GM19324 (cell line): ENCODE results near the gene CRMP1.
"Not testable (repeated sequence)": the region's sequence is repeated elsewhere in the genome, so short reads cannot be mapped to it uniquely, and the experiment has no call there.

Experiments
- ATAC-seq: cut with Tn5 transposase; IDR thresholded peaks from one replicate; pipeline ENCODE4 v1.9.1; 2021; ENCODE audit warnings: mild to moderate bottlenecking, moderate library complexity; ENCODE audit not compliant: unreplicated experiment, low FRiP score

Gene CRMP1

DNA sequence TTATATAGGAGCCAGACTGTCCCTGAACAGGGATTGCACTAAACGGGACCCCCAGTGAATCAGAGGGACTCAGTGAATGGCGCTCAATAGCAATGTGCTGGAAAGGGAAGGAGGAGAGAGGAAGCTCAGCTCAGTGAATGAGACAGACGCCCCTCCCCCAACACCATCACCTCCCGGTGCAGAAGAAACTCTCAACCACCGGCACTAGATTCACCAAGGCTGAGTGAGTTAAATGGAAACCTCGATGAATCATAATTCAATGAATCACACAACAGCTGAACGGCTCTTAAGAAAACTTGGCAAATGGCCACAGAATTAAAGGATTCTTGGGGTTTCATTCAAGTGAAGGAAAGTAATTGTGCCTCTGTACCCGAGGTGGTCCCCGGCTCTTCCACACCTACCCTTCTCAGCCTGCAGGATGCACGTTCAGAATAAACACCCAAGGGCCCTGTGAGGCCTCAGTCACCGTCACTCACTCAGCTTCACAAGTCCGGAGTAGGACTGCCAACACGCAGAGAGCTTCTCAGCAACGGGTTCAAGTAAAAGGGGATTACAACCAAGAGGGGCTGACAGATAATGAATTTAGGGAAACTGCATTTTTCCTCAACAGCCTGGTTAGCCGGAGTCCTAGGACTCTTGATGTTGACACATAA, 29.3 kb downstream of the CRMP1 start:
- ATAC-seq, result no peak

DNA sequence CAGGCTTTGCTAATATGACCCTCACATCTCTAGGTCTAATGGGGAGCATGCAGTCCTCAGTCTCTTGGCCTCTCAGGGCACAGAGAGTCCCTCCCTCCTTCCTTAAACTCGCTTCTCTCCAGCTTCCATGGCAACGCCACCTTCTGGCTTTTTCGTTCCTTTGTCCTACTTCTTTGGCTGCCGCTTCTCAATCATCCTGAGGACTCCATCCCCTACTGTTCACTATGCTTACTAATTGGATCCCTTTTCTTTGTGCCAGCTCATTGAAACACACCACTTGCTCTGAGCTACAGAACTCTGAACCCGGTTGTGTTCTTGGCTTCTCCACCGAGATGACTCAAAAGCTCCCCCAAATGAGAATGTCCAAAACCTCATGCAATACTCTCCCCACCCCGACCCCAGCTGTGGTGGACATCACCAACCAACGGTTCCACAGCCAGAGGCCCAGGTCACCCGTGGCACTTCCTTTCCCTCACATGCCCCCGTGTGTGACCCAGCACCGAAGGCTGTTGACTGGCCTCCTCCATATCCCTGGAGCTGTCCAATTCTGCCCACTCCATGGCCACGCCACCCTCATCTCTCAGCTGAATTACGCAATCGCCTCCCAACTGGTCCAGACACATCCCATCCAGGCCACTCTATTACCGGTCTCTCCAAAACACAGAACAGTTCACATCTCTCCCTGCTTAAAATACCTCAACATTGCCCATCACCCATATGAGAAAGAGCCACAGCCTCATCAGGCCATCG, 34.7 kb downstream of the CRMP1 start:
- ATAC-seq, result no peak

GRCh38 chr4:5857199-5857598, 35.7 kb downstream of the CRMP1 start:
- no peak for ATAC-seq

GRCh38 chr4:5856362-5856761, 36.5 kb downstream of the CRMP1 start:
- not testable (repeated sequence) for ATAC-seq

- no peak for ATAC-seq
Observed at GRCh38 chr4:5854929-5855328, 38.0 kb downstream of the CRMP1 start.

DNA sequence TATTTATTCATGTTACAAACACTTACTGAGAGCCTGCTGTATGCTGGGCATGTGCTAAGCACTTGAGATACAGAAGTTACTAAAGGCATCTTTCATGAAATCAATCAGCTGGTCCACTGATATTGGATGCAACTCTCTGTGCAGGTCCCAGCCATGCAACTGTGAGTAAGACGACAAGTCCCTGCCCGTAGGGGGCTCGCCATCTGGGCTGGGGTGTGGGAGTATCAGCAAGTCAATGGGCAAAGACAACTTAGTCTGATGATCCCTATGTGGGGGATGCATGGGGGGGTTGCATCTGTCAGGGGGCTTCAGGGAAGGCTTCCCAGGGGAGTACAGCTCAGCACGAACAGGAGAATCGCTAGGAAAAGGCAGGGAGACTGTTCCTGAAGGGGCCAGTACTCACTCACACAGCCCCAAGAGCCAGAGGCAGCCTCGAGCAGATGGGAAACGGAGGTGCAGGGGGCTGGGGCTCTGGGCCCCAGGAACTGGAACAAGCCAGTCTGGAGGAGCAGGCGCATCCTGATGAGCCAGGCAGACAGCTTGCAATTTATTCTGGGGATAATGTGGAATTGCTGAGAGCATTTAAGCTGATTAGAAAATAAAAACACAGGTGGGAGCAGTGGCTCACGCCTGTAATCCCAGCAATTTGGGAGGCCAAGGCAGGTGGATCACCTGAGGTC, 40.2 kb downstream of the CRMP1 start:
- ATAC-seq, result no peak

GRCh38 chr4:5851637-5852301, 41.1 kb downstream of the CRMP1 start:
- no peak for ATAC-seq

DNA sequence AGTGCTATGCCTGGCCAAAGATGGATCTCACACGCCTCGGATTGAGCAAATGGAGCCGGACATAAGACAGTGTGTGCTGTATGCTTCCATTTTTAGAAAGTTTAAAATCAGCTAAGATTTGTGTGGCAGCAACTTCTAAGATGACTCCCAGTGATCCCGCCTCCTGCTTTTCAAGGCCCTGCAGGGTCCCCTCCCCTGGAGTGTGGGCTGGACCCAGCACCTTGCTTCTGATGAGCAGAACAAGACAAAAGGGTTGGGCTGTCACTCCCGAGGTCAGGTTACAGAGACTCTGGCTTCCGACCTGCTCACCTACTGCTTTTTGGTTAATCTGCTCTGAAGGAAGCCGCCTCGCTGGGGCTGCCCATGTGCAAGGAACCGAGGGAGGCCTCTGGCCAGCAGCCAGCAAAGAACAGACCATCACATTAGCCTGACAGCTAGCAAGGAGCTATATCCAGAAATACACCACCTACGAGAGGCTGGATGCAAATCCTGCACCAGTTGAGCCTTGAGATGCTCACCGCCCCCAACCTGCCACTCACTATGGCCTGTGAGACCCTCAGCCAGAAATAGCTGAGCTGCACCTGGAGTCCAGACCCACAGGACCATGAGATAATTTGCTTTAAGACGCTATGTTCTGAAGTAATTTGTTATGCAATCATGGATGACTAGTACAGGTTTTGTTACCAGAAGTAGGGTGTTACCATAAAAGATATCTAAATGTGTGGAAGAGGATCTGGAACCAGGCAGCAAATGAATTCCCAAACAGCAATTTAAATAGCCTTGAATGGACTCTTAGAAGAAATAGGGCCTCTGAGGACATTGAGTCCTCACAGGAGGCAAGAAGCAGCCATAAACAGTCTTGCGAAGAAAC, 47.6 kb downstream of the CRMP1 start:
- no peak for ATAC-seq

DNA sequence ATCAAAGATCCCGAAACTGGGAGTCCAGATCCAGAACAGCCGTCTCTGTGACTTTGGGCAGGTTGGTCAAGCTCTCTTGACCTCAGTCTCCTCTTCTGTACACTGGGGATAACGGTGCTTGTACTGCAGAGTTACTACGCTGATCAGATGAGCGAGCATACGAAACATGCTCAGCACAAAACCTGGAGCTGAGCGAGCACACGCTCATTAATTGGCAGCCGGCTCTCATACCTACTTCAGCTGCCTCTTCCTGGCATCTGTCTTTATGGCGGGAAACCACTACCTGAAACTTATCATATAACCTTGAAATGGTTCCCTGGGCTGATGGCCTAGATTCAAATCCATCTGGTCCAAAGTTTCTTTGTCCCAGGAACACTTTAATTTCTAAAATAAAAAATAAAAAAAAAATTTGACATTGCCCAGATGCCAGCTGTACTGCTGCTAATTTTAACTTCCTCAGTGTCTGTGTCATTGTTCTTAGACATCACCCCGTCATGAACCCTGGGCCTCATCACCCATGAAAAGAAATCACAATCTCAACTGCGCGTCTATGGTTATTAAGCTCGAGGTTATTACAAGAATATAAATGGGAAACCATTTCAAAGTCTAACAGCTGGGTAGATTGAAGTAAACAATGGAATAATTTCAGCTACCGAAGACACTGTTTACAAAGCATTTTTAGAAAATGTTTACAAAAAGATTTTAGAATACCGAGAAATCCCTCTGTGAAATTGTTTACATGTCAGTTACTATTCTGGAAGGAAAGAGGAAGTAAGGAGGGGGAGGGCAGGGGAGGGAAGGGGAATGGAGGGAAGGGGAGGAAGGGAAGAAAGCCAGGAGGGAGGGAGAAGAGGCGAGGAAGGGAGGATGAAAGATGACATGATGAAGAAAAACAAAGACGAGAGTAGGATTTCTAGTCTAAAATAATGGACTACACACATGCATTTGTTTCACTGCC, 49.0 kb downstream of the CRMP1 start:
- ATAC-seq, result no peak

- ATAC-seq, result no peak
Observed at GRCh38 chr4:5842456-5842855, 50.4 kb downstream of the CRMP1 start.

GRCh38 chr4:5839751-5840674, 52.9 kb downstream of the CRMP1 start:
- no peak for ATAC-seq

DNA sequence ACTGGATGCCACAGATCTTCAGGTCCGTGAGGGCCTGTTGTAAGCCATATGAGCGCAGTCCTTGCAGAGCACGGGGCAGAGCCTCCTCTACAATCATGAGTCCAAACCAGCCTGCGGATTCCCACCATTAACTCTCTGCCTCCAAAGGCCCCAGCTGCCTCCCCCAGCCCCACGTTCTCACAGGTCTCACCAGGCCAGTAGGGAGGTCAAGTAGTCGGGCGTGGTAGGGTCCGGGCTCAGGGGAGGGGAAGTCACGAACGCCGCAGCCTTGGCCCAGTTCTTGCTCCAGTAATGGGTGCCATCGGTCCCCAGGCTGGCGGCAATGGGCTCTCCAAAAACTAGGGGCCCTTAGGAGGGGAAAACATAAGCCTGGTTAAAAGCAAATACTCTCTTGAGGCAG, 53.6 kb downstream of the CRMP1 start:
- no peak for ATAC-seq

DNA sequence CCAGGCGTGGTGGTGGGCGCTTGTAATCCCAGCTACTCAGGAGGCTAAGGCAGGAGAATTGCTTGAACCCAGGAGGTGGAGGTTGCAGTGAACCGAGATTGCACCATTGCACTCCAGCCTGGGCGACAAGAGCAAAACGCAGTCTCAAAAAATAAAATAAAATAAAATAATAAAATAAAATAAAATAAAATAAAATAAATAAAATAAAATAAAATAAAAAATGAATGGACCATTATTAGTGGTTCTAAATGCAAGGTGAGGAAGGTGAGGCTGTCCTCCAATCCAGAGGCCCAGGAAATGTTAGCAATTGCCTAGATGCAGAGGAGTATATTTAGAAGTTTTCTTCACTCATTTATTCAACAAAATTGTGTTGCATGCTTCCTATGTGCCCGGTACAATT, 55.4 kb downstream of the CRMP1 start:
- not testable (repeated sequence) for ATAC-seq

GRCh38 chr4:5836943-5837342, 55.9 kb downstream of the CRMP1 start:
- ATAC-seq, result no peak

DNA sequence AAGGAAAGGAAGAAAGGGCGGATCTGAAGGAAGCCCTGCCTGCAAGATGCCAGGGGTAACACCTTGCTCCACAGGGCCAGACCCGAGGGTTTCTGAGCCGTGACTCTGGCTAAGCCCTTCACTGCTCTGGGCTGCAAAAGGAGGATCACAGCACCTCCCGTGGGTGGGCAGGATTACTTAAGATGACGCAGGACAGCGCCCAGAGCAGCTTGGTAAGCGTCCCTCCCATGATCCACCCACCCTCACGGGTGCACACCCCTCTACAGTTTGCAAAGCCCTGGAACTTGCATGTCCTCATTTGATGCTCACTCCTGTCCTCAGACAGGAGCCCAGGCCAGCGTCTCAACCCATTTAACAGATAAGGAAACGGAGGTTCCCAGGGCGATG, 64.9 kb downstream of the CRMP1 start:
- ATAC-seq, result no peak

DNA sequence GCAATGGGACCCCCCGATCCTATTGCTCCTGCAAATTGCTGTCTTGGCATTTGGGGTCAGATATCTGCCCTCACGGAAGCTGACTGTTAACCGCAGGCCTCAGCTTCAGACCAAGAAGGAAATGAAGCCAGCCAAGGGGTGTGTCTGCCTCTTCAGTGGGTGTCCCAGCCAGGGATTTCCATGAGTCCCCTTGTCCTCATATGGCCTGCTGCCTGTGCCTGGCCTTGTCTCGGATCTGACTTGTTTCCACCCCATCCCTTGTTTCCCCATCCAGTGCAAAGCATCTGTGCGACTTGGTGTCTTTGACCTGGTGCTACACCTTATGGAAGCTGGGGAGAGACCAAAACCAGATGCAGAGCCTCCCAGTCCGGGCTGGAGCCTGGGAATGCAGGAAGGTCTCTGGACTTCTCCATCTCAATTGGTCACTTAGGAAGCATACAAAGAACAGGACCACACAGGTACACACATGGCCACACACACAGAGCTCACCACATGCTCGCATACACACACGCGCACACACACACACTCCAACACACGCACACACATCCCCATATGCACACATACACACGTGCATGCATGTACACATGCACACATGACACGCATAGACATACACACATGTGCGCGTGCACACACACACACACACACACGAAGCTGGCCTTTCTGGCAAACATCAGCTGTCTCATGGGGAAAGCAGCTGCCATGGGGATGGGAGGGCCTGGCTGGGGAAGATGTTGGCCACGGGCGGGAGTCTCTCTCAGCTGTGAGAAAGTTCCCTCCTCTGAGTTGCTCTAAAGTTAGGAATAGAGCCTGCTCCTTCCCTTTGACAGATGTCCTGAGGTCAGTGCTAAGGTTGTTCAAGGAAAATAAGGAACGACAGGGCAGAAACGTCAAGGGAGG, 65.5 kb downstream of the CRMP1 start:
- ATAC-seq, result no peak

- ATAC-seq, result no peak
Observed at GRCh38 chr4:5826437-5827107, 66.3 kb downstream of the CRMP1 start.
